GM12874 (cell line): ENCODE measurements around the gene HSPA1L.

ENCODE experiments used
- CTCF ChIP-seq: IDR thresholded peaks from 2 replicates; pipeline ENCODE4 v1.5.1; 2011; ENCODE audit warnings: low read depth, mild to moderate bottlenecking, control low read depth, low read length, moderate library complexity; ENCODE audit not compliant: insufficient read depth

HSPA1L gene

GRCh38 chr6:31775633-31776484 lies 39.2 kb downstream of the HSPA1L start:
- no peak for TF ChIP-seq CTCF

- no peak for TF ChIP-seq CTCF
Observed at GRCh38 chr6:31775184-31775583, 39.9 kb downstream of the HSPA1L start.

- no peak for TF ChIP-seq CTCF
Observed at GRCh38 chr6:31771992-31772358, 43.1 kb downstream of the HSPA1L start.

GRCh38 chr6:31770860-31771259 lies 44.2 kb downstream of the HSPA1L start:
- no peak for TF ChIP-seq CTCF

GRCh38 chr6:31769684-31770371 lies 45.3 kb downstream of the HSPA1L start:
- peak; percentile 90 for TF ChIP-seq CTCF

- no peak for TF ChIP-seq CTCF
Observed at GRCh38 chr6:31768363-31769257, 46.5 kb downstream of the HSPA1L start.

- no peak for TF ChIP-seq CTCF
Observed at GRCh38 chr6:31767096-31767645, 47.9 kb downstream of the HSPA1L start.
